ENCODE data around the gene ITPRIPL2.

ITPRIPL2 gene

DNA sequence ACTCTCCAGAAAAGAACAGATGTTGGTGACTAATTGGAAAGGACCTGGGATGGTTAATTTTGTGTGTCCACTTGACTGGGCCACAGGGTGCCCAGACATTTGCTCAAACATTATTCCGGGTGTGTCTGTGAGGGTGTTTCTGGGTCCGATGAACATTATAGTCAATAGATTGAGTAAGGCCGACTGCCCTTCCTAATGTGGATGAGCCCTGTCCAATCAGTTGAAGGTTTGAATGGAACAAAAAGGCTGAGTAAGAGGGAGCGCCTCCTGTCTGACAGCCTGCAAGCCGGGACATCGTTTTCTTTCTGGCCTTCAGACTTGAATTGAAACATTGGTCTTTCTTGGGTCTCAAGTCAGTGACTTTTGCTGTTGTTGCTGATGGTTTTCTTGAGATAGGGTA is 22.8 kb upstream of the ITPRIPL2 start:
- POLR2A ChIA-PET, result no interaction called here
- TF ChIP-seq, protein P1, sequence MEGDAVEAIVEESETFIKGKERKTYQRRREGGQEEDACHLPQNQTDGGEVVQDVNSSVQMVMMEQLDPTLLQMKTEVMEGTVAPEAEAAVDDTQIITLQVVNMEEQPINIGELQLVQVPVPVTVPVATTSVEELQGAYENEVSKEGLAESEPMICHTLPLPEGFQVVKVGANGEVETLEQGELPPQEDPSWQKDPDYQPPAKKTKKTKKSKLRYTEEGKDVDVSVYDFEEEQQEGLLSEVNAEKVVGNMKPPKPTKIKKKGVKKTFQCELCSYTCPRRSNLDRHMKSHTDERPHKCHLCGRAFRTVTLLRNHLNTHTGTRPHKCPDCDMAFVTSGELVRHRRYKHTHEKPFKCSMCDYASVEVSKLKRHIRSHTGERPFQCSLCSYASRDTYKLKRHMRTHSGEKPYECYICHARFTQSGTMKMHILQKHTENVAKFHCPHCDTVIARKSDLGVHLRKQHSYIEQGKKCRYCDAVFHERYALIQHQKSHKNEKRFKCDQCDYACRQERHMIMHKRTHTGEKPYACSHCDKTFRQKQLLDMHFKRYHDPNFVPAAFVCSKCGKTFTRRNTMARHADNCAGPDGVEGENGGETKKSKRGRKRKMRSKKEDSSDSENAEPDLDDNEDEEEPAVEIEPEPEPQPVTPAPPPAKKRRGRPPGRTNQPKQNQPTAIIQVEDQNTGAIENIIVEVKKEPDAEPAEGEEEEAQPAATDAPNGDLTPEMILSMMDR (IDR thresholded peaks at IDR 0.05; ENCODE audit: insufficient read depth, low read length, missing control alignments), result no peak
- CTCF ChIA-PET, result no interaction called here
- DNase-seq (ENCODE audit: low read depth, low spot score), result no peak
- H3K4me3 ChIP-seq (ENCODE audit: low read depth, low read length), result no peak overlapping the region

- CTCF ChIA-PET, result interaction anchor here (1.0 to 1.5 kb wide), 3 partner anchors 13 to 87 kb away, joined by 3 to 4 read pairs (median 3); no protein-coding TSS in a partner anchor
- POLR2A ChIA-PET, result no interaction called here
- no peak for DNase-seq (ENCODE audit: low read depth, low spot score)
- TF ChIP-seq, protein P1 (IDR thresholded peaks at IDR 0.05; ENCODE audit: insufficient read depth, low read length, missing control alignments), result no peak
- no peak overlapping the region for H3K4me3 ChIP-seq (ENCODE audit: low read depth, low read length)
These were observed 20.9 kb upstream of the ITPRIPL2 start for GRCh38 chr16:19092653-19093410.

DNA sequence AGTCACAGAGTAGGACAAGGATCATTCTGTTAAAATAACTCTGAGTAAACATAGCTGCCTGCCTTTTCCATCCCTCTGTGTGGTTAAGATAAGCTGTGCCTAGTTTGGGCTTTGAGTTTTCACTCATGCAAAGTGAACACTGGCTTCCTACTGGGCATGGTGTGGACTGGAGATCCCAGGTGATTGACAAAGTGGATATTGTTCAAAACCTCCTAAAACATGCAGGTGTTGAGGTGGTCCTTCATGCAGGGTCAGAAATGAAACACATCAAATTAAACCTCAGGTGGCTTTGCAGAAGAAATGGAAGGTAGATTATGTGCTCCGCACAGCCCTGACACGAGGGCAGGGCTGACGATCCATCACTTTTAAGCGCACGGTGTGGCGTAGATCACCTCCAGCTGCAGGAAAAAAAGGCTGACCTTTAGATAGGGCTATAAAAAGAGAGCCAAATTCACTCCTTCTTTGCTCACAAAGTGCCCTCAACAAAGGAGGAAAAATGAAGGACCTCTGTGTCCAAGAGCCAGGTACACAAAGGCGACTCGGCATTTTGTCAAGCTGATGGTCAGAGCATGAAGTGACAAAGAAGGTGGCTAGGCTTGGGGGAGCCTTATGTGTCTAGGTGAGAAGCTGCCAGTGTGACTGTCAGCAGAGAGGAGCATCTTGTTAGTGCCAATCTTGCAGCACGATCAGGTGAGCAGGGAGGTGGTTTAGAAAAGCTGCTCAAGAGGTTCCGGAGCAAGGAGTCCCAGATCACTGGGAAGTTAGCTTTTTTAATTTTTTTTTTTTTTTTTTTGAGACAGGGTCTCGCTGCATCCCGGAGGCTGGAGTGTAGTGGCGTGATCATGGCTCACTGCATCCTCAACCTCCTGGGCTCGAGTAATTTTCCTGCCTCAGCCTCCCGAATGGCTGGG is 19.9 kb upstream of the ITPRIPL2 start:
- no peak for DNase-seq (ENCODE audit: low read depth, low spot score)
- CTCF ChIA-PET, result interaction anchor here (0.9 to 4.6 kb wide), 11 partner anchors 8 to 110 kb away, joined by 3 to 41 read pairs (median 4); partner anchors contain the start of genes ITPRIPL2 and TMC7
- POLR2A ChIA-PET, result no interaction called here
- TF ChIP-seq, protein P1 (IDR thresholded peaks at IDR 0.05; ENCODE audit: insufficient read depth, low read length, missing control alignments), result no peak
- no peak overlapping the region for H3K4me3 ChIP-seq (ENCODE audit: low read depth, low read length)

- ChIA-PET POLR2A (interaction anchor here (1.4 kb wide), 1 partner anchor 27 kb away, joined by 3 read pairs; the partner anchor contains the start of gene COQ7), CTCF (interaction anchor here (0.8 to 4.6 kb wide), 12 partner anchors 9 to 408 kb away, joined by 3 to 41 read pairs (median 4); partner anchors contain the start of genes ITPRIPL2 and TMC7)
- TF ChIP-seq, protein P1 (IDR thresholded peaks at IDR 0.05; ENCODE audit: insufficient read depth, low read length, missing control alignments), result no peak
- H3K4me3 ChIP-seq (ENCODE audit: low read depth, low read length), result no peak overlapping the region
- DNase-seq (ENCODE audit: low read depth, low spot score), result no peak
These were observed 19.0 kb upstream of the ITPRIPL2 start for GRCh38 chr16:19094542-19095365.

DNA sequence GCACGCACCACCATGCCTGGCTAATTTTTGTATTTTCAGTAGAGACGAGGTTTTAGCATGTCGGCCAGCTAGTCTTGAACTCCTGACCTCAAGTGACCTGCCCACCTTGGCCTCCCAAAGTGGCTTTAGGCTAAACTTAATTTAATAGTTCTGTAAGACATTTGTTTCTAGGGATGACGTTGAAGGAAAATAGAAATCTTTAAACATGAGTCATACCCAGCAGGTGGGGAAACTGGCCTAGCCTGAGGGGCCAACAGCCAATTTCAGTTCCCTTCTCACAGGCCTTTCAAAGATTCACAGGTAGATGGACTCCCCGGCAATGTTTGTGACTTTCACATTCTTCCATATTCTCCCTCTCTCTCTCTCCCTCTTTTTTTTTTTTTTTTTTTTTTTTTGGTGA is 18.1 kb upstream of the ITPRIPL2 start:
- no peak for DNase-seq (ENCODE audit: low read depth, low spot score)
- TF ChIP-seq, protein P1 (IDR thresholded peaks at IDR 0.05; ENCODE audit: insufficient read depth, low read length, missing control alignments), result no peak
- H3K4me3 ChIP-seq (ENCODE audit: low read depth, low read length), result no peak overlapping the region
- ChIA-PET CTCF (interaction anchor here (0.8 to 4.6 kb wide), 6 partner anchors 9 to 407 kb away, joined by 3 to 41 read pairs (median 5); partner anchors contain the start of genes ITPRIPL2 and TMC7), POLR2A (interaction anchor here (1.4 kb wide), 1 partner anchor 28 kb away, joined by 3 read pairs; the partner anchor contains the start of gene COQ7)

Data from AG04449 (cell line).